Purkinje cell (primary cell): ENCODE data around the gene CEP164. TPM values are rescaled to one million over a fixed set of nuclear protein-coding genes. Genes with fewer than 3 reads are reported as not detected.

ENCODE experiments used
- polyA plus RNA-seq: library from polyadenylated mRNA; unstranded; fragments of >200 nt; fragmentation: Nextera tagmentation; gene quantifications from 2 replicates; pipeline ENCODE4 v1.2.1, GENCODE V29; 2014

The CEP164 gene
- 8.1 and 16.1 TPM in 2 replicates for polyA plus RNA-seq

GRCh38 chr11:117327567-117328374, at the start of gene CEP164:
Gene CEP164 (plus strand): TSS chr11:117327854. CDS start chr11:117338587, 10,733 bp downstream.

GRCh38 chr11:117290809-117291396, 36.8 kb upstream of the CEP164 start, which contains the start of gene BACE1-AS:
Gene BACE1-AS (plus strand): TSS chr11:117291346.

GRCh38 chr11:117316197-117316961, 11.3 kb upstream of the CEP164 start, which contains the start of gene BACE1:
Gene BACE1 (minus strand): TSS chr11:117316256. CDS start chr11:117315795, 461 bp downstream.

Other genes with a start within 250 kb of the CEP164 start
- gene SIK3, start 229.4 kb upstream of the CEP164 start, polyA plus RNA-seq: 54.7 and 59.8 TPM in 2 replicates
- 85.7 and 93.0 TPM in 2 replicates for gene PAFAH1B2, start 183.6 kb upstream of the CEP164 start, polyA plus RNA-seq
- 13.4 and 13.7 TPM in 2 replicates for gene SIDT2, start 149.1 kb upstream of the CEP164 start, polyA plus RNA-seq
- 4.3 and 7.1 TPM in 2 replicates for gene TAGLN, start 128.5 kb upstream of the CEP164 start, polyA plus RNA-seq
- 3.5 and 3.6 TPM in 2 replicates for gene PCSK7, start 95.8 kb upstream of the CEP164 start, polyA plus RNA-seq
- 23.7 and 24.3 TPM in 2 replicates for gene RNF214, start 95.2 kb upstream of the CEP164 start, polyA plus RNA-seq
- gene BACE1-AS, start 36.5 kb upstream of the CEP164 start, polyA plus RNA-seq: 25.2 and 32.4 TPM in 2 replicates
- 10.9 and 11.2 TPM in 2 replicates for gene BACE1, start 11.6 kb upstream of the CEP164 start, polyA plus RNA-seq